HG02884 (cell line): ENCODE data around the gene PER3.

Experiments used
- ATAC-seq: cut with Tn5 transposase; IDR thresholded peaks from one replicate; pipeline ENCODE4 v1.9.1; 2021; ENCODE audit warnings: mild to moderate bottlenecking, moderate library complexity; ENCODE audit not compliant: unreplicated experiment

Gene PER3

GRCh38 chr1:7869136-7869920 lies 85.2 kb downstream of the PER3 start:
- ATAC-seq, result no peak

GRCh38 chr1:7871136-7871535 lies 87.0 kb downstream of the PER3 start:
- no peak for ATAC-seq

GRCh38 chr1:7873801-7874795 lies 90.0 kb downstream of the PER3 start:
- no peak for ATAC-seq

GRCh38 chr1:7878027-7878426 lies 93.9 kb downstream of the PER3 start:
- ATAC-seq, result no peak

- no peak for ATAC-seq
These were observed 95.1 kb downstream of the PER3 start for GRCh38 chr1:7879228-7879627.

- ATAC-seq, result no peak
These were observed 100.7 kb downstream of the PER3 start for GRCh38 chr1:7884757-7885156.

- ATAC-seq, result no peak
These were observed 101.7 kb downstream of the PER3 start for GRCh38 chr1:7885513-7886404.

GRCh38 chr1:7886405-7886745 lies 102.3 kb downstream of the PER3 start:
- no peak for ATAC-seq

DNA sequence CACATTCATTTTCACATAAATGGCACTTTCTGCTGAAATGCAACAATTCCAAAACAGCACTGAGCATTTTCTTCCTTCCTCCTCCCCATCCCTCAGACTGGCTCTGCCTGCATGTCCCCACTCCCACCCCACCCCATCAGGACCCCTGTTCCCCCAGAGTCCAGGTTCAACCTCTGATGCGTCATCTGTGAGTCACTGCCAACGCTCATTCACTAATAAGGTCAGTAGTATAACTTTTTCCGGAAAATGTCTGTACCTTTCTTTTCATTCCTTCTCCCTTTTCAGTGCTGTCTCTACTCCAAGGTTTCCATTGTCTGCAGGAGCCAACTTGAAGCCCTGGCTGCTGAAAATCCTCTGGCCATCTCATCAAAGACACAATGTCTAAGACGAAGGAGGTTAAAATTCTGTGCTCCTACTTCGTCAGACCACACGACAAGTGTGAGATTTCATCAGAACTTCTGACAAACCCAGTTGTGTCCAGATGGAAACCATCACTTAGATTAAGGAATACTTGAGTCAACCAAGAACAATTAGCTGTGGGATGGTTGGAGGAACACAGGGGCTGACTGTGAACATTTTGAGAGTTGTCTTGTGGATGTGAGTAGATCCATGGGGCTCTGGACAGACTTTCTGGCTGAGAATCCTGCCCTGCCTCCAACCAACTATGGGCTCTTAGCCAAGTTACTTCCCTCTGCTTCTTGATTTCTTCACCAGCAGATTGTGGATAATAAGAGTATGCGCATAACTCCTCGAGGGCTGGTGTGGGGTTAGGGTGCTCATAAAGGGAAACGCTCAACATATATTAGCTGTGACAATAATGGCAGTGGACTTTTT lies 104.4 kb downstream of the PER3 start:
- ATAC-seq, result no peak

DNA sequence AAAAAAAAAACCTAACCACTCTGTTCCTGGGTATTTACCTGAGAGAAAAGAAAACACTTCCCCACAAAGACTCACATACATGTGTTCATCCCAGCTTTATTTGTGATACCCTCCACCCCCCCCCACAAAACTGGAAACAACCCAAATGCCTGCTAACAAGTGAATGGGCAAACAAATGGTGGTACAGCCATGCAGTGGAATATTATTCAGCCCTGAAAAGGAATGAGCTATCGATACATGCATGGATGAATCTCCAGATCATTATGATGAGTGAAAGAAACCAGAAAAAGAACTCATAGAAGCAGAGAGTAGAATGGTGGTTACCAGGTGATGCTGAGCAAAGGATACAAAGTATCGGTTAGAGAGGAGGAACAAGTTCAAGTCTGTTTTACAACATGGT lies 106.8 kb downstream of the PER3 start:
- ATAC-seq, result no peak

DNA sequence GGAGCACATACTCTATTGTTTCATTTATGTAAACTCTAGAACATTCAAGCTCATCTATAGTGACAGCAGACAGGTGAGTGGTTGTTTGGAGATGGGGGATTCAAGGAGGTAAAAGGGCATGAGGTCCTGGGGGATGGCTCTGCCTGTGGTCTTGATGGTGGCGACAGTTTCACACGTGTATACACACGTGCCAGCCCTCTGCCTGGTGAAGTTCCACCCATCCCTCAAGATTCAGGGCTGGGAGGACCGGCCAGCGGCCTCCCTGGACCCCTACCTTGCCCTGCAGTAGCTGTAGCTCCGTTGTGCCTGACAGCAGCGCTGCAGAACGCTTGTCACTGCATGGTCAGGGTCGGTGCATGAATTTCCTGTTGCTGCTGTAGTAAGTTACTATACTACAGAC lies 107.7 kb downstream of the PER3 start:
- no peak for ATAC-seq

DNA sequence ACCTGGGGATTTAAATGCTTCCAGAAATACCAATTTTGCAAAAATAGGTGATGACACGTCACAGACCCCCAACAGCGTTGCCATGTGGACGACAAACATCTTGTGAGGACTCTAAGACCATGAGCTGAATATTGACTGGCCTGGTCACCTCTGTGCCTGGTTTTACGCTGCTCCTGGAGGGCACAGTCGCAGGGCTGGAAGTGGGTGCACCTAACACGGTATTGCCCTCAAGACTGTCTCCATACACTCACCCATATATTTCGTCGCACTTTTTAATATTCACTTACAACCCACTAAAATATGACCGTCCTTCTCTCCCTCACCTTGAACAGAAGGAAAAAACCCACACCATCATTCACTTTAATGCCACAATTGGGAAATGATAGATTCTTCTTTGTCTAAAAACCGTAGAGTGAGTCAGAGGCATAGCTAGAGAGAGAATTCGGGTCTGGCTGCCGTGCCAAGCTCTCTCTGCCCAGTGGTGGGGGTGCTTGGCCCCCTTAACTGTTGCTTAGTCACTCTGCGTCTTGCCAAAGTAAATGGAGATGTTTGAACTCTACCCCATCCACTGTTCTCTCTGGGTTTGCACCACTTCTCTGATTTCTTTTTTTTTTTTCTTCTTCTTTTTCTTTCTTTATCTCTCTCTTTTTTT lies 109.6 kb downstream of the PER3 start:
- no peak for ATAC-seq
